ENCODE results near the gene NPDC1. TPM values are rescaled to one million over a fixed set of nuclear protein-coding genes. Genes with fewer than 3 reads are reported as not detected.

Gene NPDC1
- total RNA-seq, 1 donor from 2014 or later: 90.8 TPM

DNA sequence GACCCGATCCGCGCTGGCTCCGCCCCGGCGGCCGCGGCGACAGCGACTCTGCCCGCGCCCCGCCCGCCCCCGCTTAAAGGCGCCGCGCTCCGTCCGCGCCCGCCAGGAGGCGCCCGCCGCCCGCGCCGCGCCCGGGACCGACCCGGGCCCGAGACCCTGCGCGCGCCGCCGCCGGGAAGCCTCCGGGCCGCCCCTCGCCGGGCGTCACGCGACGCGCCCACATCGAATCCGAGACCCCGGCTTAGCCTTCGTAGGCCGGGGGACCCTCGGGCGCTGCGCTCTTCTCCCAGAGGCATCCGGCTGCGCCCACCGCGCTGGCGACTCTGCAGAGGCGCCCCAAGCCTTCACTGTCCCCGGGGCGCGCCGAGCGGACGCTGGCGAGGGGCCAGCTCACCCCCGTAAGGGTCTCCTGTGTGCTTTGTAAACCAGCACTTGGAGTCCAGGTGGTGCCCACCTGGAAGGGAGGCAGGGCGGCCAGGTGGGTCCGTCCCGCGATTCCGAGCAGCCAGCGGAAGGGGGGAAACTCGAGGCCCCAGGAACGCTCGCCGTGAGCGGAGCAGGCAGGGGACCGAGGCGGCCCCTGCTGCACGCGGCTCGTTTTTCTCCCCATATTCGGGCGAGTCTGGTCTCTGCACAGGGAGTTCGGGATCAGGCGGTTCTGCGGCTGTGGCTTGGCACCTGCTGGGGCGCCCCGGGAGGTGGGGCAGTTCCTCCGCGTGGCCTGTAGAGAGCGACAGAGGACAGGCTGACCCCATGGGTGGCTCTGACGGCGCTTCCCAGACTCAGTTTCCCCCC lies 17.5 kb downstream of the NPDC1 start:
- TF ChIP-seq, protein P1, sequence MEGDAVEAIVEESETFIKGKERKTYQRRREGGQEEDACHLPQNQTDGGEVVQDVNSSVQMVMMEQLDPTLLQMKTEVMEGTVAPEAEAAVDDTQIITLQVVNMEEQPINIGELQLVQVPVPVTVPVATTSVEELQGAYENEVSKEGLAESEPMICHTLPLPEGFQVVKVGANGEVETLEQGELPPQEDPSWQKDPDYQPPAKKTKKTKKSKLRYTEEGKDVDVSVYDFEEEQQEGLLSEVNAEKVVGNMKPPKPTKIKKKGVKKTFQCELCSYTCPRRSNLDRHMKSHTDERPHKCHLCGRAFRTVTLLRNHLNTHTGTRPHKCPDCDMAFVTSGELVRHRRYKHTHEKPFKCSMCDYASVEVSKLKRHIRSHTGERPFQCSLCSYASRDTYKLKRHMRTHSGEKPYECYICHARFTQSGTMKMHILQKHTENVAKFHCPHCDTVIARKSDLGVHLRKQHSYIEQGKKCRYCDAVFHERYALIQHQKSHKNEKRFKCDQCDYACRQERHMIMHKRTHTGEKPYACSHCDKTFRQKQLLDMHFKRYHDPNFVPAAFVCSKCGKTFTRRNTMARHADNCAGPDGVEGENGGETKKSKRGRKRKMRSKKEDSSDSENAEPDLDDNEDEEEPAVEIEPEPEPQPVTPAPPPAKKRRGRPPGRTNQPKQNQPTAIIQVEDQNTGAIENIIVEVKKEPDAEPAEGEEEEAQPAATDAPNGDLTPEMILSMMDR (IDR thresholded peaks at IDR 0.05): no peak
- H3K4me1 Mint-ChIP-seq (ENCODE audit: low read depth): peaks cover 7% of the 10 kb centered on the region
- H3K4me3 Mint-ChIP-seq (ENCODE audit: unreplicated experiment): peak overlapping the region; percentile 68
- no peaks in the 10 kb centered on the region for H3K27me3 Mint-ChIP-seq (ENCODE audit: low read depth)
- H3K36me3 Mint-ChIP-seq (ENCODE audit: low read depth): no peaks in the 10 kb centered on the region
- no peak for DNase-seq (ENCODE audit: low spot score)
- no peaks in the 10 kb centered on the region for H3K9me3 Mint-ChIP-seq (ENCODE audit: low read depth)
- no peak overlapping the region for H3K27ac Mint-ChIP-seq (ENCODE audit: unreplicated experiment)

DNA sequence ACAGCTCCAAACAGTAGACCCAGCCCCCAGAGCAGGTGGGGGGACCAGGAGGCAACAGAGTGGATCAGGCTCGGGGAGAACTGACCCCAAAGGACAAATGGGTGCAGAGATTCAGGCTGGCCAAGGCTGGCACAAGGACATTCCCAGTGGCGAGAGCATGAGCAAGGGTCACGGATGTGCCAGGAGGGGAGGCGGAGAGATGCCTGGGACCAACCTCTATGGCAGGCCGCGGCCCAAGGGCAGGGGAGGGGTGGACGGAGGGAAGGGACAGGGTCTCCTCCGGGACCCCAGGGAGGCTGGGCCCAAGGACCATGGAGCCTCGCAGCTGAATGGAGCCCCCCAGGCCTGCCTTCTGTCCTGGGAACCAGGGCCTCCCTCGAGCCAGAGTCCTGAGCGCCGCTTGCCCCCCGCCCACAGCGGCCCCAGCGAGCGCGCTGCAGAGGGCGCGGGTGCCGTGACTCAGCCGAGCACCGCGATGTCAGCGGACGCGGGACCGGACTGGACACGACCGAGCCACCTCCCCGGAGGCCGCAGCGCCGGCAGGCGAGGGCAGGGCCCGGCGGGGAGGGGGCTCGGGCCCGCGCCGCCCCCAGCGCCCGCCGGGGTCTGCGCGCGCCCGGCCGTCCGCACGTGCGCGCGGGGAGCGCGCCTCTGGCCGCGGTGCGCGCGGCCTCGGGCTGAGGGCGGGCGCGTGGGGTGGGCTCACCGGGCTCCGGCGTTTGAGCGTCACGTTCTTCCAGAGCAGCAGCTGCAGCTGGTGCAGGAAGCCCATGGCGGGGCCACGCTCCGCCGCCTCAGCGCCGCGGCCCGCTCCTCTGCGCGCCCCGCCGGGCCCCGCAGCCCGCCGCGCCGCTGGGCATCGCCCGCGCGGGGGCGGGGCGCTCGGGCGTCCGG lies 18.4 kb downstream of the NPDC1 start, which contains the start of gene ABCA2:
ABCA2 (minus strand) TSS at position 869 of the 894 bp plus-strand sequence; CDS start at position 772, 97 bp downstream.
- no peaks in the 10 kb centered on the region for H3K9me3 Mint-ChIP-seq (ENCODE audit: low read depth)
- no peak for DNase-seq (ENCODE audit: low spot score)
- H3K27me3 Mint-ChIP-seq (ENCODE audit: low read depth): no peaks in the 10 kb centered on the region
- H3K4me1 Mint-ChIP-seq (ENCODE audit: low read depth): peaks cover 7% of the 10 kb centered on the region
- TF ChIP-seq, protein P1 (IDR thresholded peaks at IDR 0.05): no peak
- no peaks in the 10 kb centered on the region for H3K36me3 Mint-ChIP-seq (ENCODE audit: low read depth)
- H3K27ac Mint-ChIP-seq (ENCODE audit: unreplicated experiment): peak within 1 kb of the TSS; percentile 17
- peak within 1 kb of the TSS; percentile 74 for H3K4me3 Mint-ChIP-seq (ENCODE audit: unreplicated experiment)

DNA sequence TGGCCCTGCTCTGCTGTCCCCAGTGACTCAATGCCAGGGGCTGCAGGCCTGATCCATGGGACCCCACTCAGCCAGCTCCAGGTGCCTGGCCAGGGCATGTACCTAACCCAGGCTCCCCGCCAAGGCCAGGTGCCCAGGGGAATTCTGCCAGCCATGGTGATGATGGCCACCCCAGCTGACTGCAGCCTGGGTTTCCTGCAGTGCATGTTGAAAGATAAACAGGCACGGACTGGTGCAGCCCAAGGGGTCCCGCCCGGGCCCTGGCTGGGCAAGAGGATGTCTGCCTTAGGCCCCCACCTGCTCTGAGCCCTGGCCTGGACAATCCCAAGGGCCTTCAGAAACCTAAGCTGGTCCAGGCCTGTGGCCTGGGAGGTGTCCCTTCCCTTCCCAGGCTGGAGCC lies 19.1 kb downstream of the NPDC1 start:
- Mint-ChIP-seq H3K4me3 (ENCODE audit: unreplicated experiment) (peak overlapping the region; percentile 74), H3K27ac (ENCODE audit: unreplicated experiment) (no peak overlapping the region), H3K4me1 (ENCODE audit: low read depth) (peaks cover 7% of the 10 kb centered on the region), H3K9me3 (ENCODE audit: low read depth) (no peaks in the 10 kb centered on the region), H3K36me3 (ENCODE audit: low read depth) (no peaks in the 10 kb centered on the region), H3K27me3 (ENCODE audit: low read depth) (no peaks in the 10 kb centered on the region)
- TF ChIP-seq, protein P1 (IDR thresholded peaks at IDR 0.05): no peak
- DNase-seq (ENCODE audit: low spot score): no peak

DNA sequence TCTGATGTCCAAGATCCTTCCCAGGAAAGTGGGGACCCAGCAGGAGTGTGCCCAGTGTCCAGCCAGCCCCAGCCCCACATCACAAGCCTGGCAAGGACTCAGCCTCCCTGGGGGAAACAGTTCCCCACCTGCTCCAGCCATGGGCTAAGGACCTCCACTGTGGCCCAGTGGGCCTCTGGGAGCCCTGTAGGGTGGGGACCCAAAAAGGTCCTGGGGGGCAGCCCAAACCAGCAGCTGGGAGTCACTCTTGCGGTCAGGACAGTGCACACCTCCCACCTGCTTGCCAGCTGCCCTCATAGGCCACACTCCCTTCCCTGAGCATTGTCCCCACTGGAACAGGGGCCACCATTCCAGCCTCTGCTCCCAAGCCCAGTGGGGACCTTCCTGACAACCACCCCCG lies 19.6 kb downstream of the NPDC1 start:
- Mint-ChIP-seq H3K36me3 (ENCODE audit: low read depth) (no peaks in the 10 kb centered on the region), H3K4me1 (ENCODE audit: low read depth) (peaks cover 7% of the 10 kb centered on the region), H3K27me3 (ENCODE audit: low read depth) (no peaks in the 10 kb centered on the region), H3K27ac (ENCODE audit: unreplicated experiment) (no peak overlapping the region), H3K9me3 (ENCODE audit: low read depth) (no peaks in the 10 kb centered on the region), H3K4me3 (ENCODE audit: unreplicated experiment) (no peak overlapping the region)
- DNase-seq (ENCODE audit: low spot score): no peak
- TF ChIP-seq, protein P1 (IDR thresholded peaks at IDR 0.05): no peak

DNA sequence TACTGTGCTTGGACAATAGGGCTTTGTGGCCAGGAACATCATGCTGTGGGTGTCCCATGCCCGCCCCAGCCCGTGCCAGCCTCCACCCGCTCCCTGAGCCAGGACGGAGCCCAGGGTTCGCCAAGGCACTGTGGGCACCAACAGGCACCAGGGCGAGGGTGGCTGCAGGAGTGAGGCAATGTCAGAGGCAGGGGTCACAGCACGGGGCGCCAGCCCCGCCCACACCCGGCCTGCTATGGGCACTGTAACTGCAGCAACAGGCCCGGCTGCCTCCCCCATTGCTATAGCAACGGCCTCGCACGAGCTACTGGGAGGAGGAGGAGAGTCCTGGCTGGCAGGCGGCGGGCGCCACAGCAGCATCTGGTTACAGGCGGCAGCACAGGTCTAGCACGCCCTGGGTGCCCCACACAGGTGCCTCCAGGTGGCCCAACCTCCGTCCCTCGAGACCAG lies 20.4 kb downstream of the NPDC1 start:
- Mint-ChIP-seq H3K36me3 (ENCODE audit: low read depth) (no peaks in the 10 kb centered on the region), H3K27ac (ENCODE audit: unreplicated experiment) (no peak overlapping the region), H3K9me3 (ENCODE audit: low read depth) (no peaks in the 10 kb centered on the region), H3K4me1 (ENCODE audit: low read depth) (peaks cover 7% of the 10 kb centered on the region), H3K27me3 (ENCODE audit: low read depth) (no peaks in the 10 kb centered on the region), H3K4me3 (ENCODE audit: unreplicated experiment) (no peak overlapping the region)
- TF ChIP-seq, protein P1 (IDR thresholded peaks at IDR 0.05): no peak
- no peak for DNase-seq (ENCODE audit: low spot score)

All from chondrocyte (in vitro differentiated cells).